ENCODE results near the gene GFOD1. TPM values are rescaled to one million over a fixed set of nuclear protein-coding genes. Genes with fewer than 3 reads are reported as not detected.

GFOD1 gene
- total RNA-seq, 1 experiment from 2014 or later, result 6.1 TPM

DNA sequence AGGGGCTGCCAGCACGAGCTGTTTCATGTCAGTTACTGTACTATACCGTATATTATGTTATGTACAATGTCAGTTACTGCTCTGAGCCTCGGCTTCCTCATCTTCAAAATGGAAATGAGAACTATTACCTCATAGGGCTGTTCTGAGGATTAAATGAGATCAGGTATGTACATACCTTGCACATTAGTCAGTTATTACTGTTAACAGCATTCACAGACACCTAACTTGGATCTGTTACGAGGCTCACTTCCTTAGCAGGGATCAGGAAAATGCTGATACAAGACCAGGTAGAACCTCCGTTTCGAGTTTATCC, 89.4 kb downstream of the GFOD1 start:
- no peak overlapping the region for H3K4ac ChIP-seq (ENCODE audit: low read depth, low read length)
- no peak overlapping the region for H3T11ph ChIP-seq (ENCODE audit: low read length)
- H3K23ac ChIP-seq (ENCODE audit: insufficient read length, low read depth, low read length), result no peak overlapping the region
- no peak overlapping the region for H2BK12ac ChIP-seq (ENCODE audit: insufficient read length, low read depth, low read length)
- H3K79me2 ChIP-seq (ENCODE audit: insufficient read depth, low read length), result no peaks in the 10 kb centered on the region; the same call in 1 of the 2 replicates
- no peaks in the 10 kb centered on the region for H3K9me3 ChIP-seq (ENCODE audit: control insufficient read depth, low read depth, low read length)
- H3K4me2 ChIP-seq (ENCODE audit: insufficient read depth, insufficient read length, low read length), result no peak overlapping the region
- H3K23me2 ChIP-seq (ENCODE audit: insufficient read length, low read depth, low read length, poor library complexity, severe bottlenecking), result no peaks in the 10 kb centered on the region
- no peak overlapping the region for H3K27ac ChIP-seq (ENCODE audit: insufficient read length, low read depth, low read length)
- H2BK5ac ChIP-seq (ENCODE audit: insufficient read length, low read length), result no peak overlapping the region
- H3K14ac ChIP-seq (ENCODE audit: insufficient read depth, low read length), result no peak overlapping the region
- no peak overlapping the region for H4K8ac ChIP-seq (replicated peaks; ENCODE audit: insufficient read length, low read depth, low read length)
- H3K56ac ChIP-seq (ENCODE audit: insufficient read length, low read depth, low read length), result no peak overlapping the region
- H4K91ac ChIP-seq (ENCODE audit: insufficient read length, low read depth, low read length), result no peak overlapping the region
- no peak overlapping the region for H3K9ac ChIP-seq (ENCODE audit: extremely low read depth, insufficient read length, low read length)
- no peaks in the 10 kb centered on the region for H3K36me3 Mint-ChIP-seq (ENCODE audit: insufficient read depth in 1 of 3, low read depth in 3 of 3)
- no peaks in the 10 kb centered on the region for H3K9me3 Mint-ChIP-seq
- H2BK120ac ChIP-seq (ENCODE audit: low read depth, low read length, poor library complexity, severe bottlenecking), result no peak overlapping the region
- no peak overlapping the region for H3K4me3 Mint-ChIP-seq
- H3K18ac ChIP-seq (ENCODE audit: insufficient read length, low read depth, low read length), result no peak overlapping the region
- no peak overlapping the region for H2AK5ac ChIP-seq (ENCODE audit: insufficient read length, low read length)
- H2BK20ac ChIP-seq (ENCODE audit: low read depth, low read length, poor library complexity, severe bottlenecking), result no peak overlapping the region
- TF ChIP-seq, protein P1, sequence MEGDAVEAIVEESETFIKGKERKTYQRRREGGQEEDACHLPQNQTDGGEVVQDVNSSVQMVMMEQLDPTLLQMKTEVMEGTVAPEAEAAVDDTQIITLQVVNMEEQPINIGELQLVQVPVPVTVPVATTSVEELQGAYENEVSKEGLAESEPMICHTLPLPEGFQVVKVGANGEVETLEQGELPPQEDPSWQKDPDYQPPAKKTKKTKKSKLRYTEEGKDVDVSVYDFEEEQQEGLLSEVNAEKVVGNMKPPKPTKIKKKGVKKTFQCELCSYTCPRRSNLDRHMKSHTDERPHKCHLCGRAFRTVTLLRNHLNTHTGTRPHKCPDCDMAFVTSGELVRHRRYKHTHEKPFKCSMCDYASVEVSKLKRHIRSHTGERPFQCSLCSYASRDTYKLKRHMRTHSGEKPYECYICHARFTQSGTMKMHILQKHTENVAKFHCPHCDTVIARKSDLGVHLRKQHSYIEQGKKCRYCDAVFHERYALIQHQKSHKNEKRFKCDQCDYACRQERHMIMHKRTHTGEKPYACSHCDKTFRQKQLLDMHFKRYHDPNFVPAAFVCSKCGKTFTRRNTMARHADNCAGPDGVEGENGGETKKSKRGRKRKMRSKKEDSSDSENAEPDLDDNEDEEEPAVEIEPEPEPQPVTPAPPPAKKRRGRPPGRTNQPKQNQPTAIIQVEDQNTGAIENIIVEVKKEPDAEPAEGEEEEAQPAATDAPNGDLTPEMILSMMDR (conservative IDR thresholded peaks at IDR 0.05), result no peak
- no peak for DNase-seq
- H2AFZ ChIP-seq (ENCODE audit: low read length), result no peak overlapping the region
- H3K4me1 Mint-ChIP-seq, result peaks cover 21 to 27% of the 10 kb centered on the region in 2 experiments
- H3K4me1 ChIP-seq (ENCODE audit: insufficient read depth, low read length), result peaks cover 2% of the 10 kb centered on the region; the same call in 1 of the 2 replicates
- H4K5ac ChIP-seq (ENCODE audit: insufficient read length, low read depth, low read length), result no peak overlapping the region
- no peak overlapping the region for H2BK15ac ChIP-seq (ENCODE audit: low read depth, low read length)
- WGBS (ENCODE audit: extremely low coverage, insufficient read length, low lambda C conversion rate), result no CpG with 5 or more reads among the region's 6 CpGs
- H3K27ac Mint-ChIP-seq, result no peak overlapping the region
- no peaks in the 10 kb centered on the region for H3K79me1 ChIP-seq (ENCODE audit: insufficient read depth, low read depth, low read length, poor library complexity, severe bottlenecking)
- H3K27me3 Mint-ChIP-seq (ENCODE audit: low read depth), result no peaks in the 10 kb centered on the region
- no peaks in the 10 kb centered on the region for H3K27me3 ChIP-seq (ENCODE audit: insufficient read depth, low read length)
- H4K20me1 ChIP-seq (ENCODE audit: control insufficient read depth, insufficient read depth, insufficient read length), result no peaks in the 10 kb centered on the region
